Right lung (tissue), 5 donors: ENCODE results near the gene USP43. TPM values are rescaled to one million over a fixed set of nuclear protein-coding genes. Genes with fewer than 3 reads are reported as not detected.
A peak's percentile ranks its signal among the peaks of the same experiment; 100 is the strongest.

Experiments
- DNase-seq, 2 donors: peaks; one replicate each; pipeline ENCODE4 v3.0.0-alpha.2; 2013
- polyA plus RNA-seq, 5 donors: library from polyadenylated mRNA; unstranded; fragments of 120-200 nt; gene quantifications; one replicate each; pipeline versions ENCODE4 v1.2.1 to v1.2.3, GENCODE V29; 2013; ENCODE audit warnings: inconsistent platforms in 1 of 5, low replicate concordance in 1 of 5; ENCODE audit not compliant: insufficient read length in 5 of 5, insufficient read depth in 1 of 5

The USP43 gene
- polyA plus RNA-seq, 5 donors, result 3.0 to 4.7 (median 3.7) TPM

DNA sequence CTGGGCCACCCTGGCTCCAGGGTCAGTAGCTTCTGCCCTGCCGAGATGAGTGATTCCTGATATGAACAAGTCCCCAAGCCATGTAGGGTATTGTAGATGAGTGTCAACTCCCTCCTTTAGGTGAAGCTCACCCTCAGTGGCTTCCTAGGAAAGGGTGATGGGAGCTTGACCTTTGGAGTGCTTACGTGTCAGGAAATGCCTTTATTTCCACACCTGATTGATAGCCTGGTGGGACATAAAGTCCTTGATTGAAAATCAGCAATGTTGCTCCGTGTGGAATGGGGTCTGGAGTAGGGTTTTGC is 58.4 kb downstream of the USP43 start:
- DNase-seq, result no peak

DNA sequence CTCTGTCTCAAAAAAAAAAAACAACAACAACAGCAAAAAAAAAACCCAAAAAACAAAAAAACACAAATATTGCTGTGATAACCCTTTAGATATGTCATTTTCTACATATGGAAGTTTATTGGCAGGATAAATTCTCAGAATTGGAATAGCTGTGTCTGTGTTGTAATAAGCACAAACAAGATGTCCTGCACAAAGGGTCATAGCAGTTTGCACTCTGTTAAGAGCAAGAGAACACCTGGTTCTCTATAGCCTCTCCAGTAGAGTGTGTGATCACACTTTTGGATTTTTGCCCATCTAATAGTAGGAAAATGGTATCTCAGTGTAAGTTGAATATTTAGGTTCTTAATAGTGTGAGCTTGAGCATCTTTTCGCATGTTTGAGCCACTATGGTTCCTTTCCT is 60.4 kb downstream of the USP43 start:
- DNase-seq, result no peak

DNA sequence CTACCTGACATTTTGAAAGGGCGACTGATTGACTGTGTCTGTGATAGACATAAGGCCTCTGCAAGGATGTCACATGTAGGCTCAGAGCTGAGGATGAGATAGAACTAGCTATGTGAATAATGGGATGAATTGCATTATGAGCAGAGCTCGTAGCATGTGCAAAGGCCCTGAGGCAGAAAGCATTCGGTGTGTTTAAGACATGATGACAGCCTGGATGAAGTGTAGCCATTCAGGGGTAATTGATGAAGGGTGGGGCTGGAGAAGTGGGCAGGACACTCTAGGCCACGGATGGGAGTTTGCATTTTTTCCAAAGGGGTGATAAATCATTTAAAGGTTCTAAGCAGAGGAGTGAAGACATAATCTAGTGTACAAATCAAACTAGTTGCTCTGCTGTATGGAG is 62.6 kb downstream of the USP43 start:
- DNase-seq, result no peak

DNA sequence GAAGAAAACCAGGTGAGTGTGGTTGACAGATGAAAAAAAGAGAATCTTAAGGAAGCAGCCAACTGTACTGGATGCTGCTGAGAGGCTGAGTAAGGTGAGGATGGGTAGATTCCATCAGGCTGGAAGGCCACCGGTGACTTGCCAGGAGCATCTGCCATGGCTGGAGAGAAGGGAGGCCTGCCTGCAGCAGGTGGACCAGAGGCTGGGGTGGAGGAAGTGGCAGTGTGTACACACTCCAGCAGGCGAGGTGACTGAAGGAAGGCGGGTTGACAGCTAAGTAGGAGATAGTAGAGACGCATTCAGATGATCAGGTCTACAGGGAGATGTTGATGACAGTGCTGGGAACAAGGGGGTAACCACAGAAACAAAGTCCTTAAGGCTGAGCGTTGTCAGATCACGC is 69.5 kb downstream of the USP43 start:
- DNase-seq, result no peak

DNA sequence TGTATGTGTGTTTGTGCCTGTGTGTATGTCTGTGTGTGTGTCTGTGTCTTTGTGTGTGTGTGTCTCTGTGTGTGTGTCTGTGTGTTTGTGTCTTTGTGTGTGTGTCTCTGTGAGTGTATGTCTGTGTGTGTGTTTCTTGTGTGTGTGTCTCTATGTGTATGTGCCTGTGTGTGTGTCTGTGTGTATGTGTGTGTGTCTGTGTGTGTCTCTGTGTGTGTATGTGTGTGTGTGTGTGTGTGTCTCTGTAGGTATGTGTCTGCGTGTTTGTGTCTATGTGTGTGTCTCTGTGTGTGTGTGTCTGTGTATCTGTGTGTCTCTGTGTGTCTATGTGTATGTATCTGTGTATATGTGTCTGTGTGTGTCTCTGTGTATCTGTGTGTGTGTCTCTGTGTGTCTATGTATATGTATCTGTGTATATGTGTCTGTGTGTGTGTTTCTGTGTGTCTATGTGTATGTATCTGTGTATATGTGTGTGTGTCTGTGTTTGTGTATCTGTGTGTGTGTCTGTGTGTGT is 70.2 kb downstream of the USP43 start:
- no peak for DNase-seq

DNA sequence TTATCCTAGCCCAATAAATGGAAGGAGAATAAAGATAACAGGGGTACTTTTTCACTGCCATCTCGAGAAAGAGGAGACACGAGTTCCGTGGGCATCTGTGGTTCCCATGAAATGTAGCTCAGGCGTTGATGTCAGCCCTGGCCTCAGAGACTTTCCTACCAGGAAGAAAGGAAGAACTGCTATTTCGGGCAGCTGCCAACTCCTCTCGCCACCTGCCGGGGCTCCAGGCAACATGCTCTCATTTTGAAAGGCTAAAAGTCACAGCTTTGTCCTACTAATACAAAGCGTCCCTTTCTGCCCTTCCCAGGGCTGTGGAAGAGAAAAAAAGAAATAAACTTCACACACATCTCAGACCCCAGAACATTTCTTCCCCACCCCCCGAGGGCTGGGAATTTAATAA is 80.3 kb downstream of the USP43 start:
- DNase-seq, result no peak

DNA sequence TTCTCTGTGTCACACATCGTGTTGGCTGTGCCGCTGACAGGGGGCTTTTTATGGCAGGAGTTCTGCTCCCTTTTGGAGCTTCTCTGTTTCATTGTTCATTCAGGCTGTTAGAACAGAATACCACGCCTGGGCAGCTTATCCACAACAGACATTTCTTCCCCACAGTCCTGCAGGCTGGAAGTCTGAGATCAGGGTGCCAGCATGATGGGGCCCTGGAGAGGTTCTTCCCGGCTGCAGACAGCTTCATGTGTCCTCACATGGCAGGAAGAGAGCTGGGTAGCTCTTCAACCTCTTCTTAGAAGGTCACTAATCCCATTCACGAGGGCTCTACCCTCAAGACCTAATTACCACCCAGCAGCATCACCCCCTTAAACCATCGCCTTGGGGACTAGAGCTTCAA is 81.0 kb downstream of the USP43 start:
- no peak for DNase-seq

DNA sequence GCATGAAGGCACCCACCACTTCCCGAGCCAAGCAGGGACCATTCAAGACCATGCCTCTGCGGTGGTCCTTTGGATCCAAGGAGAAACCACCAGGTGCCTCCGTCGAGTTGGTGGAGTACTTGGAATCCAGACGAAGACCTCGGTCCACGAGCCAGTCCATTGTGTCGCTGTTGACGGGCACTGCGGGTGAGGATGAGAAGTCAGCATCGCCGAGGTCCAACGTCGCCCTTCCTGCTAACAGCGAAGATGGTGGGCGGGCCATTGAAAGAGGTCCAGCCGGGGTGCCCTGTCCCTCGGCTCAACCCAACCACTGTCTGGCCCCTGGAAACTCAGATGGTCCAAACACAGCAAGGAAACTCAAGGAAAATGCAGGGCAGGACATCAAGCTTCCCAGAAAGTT is 82.7 kb downstream of the USP43 start:
- DNase-seq, result no peak

DNA sequence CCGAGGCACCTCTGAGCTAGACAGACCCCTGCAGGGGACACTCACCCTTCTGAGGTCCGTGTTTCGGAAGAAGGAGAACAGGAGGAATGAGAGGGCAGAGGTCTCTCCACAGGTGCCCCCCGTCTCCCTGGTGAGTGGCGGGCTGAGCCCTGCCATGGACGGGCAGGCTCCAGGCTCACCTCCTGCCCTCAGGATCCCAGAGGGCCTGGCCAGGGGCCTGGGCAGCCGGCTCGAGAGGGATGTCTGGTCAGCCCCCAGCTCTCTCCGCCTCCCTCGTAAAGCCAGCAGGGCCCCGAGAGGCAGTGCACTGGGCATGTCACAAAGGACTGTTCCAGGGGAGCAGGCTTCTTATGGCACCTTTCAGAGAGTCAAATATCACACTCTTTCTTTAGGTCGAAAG is 83.2 kb downstream of the USP43 start:
- no peak for DNase-seq

DNA sequence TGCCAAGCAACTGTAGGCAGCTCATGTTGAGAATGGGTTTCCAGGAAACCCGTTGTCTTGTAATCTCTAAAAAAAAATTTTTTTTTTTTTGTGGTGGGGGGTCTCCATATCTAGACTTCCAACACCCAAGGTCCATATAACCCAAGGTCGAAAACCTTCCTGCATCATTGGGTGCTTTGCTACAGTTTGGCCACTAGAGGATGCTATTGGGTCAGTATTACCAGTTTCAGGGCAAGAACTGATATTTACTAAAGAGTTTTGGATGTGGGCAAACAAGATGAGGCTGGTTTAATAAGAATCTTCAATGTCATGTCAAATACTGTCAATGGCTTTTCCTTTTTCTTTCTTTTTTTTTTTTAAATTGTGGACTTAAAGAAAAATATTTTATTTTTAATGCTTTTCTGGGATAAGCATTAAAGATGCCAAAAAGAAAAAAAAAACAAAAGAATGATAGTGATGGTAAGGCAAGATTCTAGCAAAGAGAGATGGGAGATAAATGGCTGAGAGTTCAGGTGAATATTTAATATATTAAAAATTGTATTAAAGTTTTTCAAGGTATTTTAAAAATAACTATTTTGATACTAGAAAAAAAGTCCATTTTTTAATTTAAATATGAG is 83.8 kb downstream of the USP43 start:
- DNase-seq, result peak in 1 of 2 donors; percentile 36

DNA sequence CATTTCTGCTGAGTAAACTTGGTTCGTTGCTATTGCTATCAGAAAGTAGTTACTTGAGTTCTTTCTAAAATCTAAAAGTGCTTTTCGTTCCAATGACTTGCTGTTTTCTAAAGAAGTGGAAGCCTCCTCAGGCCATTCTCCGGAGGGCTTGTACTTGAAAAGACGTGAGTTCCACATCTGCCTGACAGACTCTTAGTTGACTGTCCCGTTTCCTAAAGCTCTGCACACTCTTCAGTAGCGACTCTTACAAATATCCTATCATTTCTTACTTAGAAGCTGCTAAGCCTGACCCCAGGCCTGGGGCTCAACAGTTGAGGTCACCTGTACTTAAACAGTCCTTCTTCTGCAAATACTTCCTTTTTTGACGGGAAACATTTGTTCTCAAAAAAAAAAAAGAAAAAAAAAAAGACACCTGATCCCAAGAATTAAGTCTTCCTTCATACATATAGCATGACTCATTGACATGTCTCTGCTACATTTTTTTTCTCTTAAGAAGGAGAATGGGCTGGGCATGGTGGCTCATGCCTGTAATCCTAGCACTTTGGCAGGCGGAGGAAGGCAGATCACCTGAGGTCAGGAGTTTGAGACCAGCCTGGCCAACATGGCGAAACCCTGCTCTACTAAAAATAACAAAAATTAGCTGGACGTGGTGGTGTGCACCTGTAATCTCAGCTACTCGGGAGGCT is 84.6 kb downstream of the USP43 start:
- no peak for DNase-seq

DNA sequence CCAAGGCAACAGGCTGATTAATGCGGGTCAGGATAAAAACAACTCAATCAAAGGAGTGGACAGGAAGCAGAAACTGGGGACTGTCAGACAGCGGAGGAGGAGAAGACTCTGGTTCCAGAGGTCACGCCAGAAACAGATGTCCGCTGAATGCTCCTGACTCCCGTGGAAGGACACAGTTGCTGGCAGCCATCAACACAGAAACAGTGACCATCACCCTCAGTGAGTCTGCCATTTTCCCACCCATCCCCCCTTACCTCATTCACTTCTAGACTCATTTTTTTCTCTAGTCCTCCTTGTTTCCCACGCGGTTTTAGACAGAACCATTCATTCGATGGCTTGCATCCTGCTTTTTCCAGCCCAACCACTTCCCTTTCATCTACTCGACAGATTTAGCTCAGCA is 105.2 kb downstream of the USP43 start:
- no peak for DNase-seq

DNA sequence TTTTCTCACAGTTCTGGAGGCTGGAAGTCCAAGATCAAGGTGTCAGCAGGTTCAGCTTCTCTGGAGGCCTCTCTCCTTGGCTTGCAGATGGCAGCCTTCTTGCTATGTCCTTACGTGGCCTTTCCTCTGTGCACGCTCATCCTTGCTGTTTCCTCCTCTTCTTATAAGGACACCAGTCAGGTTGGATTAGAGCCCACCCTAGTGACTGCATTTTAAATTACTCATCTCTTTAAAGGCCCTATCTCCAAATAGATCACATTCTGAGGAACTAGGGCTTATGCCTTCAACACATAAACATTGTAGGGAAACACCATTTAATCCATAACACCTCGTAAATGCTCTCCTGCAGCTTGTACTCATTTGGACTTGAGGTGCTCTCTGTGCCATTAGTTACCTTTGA is 109.8 kb downstream of the USP43 start:
- no peak for DNase-seq

DNA sequence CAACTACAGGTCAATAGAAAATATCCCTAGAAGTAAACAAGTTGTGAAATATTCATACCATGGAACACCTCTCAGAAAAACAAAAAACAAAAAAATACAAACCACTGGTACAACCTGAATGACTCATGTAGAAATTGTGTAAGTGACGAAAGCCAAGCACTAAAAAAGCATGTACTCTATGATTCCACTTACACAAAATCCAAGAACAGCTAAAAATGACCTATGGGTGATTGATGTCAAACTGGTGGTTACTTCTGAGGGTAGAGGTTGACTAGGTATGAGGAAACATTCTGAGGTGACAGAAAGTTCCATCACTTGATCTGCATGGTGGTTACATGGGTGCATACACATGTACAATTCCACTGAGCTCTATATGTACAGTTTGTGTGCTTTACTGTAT is 114.9 kb downstream of the USP43 start:
- no peak for DNase-seq

DNA sequence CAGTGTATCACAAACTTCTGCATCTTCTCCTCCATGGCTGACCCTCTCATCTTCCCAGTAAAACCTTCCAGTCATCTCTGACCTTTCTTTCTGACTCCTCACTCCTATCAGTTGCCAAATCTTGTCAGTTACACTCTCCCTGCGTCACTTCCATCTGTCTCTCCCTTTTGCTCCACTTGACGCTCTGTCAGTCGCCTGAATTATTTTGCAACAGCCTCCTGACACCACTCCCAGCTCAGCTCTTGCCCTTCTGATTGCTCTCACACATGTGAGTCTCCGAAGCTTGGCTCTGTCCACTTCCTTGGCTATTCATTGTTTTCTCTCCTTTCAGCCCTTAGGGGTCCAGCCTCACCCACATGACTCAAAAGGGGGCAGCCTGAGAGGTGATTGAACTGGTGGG is 118.3 kb downstream of the USP43 start:
- no peak for DNase-seq

DNA sequence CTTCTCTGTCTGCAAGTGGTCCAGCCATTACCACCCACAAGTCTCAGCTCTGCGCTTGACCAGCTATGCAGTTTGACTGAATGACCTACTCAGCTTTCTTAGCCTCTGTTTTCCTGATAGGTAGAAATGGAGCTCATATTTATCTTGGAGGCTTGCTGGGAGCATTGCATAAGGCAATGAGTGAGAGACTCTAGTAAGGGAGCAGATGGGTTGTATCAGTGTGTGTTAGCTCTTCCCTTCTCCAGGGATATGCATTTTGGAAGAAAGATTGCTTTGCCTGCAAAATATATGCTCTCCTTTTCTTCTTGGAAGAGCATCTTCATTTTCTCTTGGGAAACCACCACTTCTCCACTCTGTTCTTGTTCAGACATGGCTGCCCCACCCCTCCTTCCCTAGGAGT is 120.0 kb downstream of the USP43 start:
- DNase-seq, result no peak

DNA sequence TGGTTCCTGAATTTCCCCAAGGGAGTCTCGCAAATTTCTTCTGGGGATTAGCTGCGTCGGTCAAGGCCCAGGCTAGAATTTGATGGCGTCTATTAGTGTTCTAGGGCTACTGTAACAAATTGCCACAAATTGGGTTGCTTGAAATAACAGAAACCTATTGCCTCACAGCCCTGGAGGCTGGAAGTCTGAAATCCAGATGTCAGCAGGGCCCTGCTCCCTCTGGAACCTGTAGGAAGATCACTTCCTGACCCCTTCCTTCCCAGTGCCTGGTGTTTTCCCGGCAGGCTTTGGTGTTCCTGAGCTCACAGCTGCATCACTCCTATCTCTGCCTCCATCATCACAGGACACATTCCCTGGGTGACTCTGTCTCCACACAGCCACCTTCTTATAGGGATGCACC is 121.7 kb downstream of the USP43 start:
- no peak for DNase-seq

DNA sequence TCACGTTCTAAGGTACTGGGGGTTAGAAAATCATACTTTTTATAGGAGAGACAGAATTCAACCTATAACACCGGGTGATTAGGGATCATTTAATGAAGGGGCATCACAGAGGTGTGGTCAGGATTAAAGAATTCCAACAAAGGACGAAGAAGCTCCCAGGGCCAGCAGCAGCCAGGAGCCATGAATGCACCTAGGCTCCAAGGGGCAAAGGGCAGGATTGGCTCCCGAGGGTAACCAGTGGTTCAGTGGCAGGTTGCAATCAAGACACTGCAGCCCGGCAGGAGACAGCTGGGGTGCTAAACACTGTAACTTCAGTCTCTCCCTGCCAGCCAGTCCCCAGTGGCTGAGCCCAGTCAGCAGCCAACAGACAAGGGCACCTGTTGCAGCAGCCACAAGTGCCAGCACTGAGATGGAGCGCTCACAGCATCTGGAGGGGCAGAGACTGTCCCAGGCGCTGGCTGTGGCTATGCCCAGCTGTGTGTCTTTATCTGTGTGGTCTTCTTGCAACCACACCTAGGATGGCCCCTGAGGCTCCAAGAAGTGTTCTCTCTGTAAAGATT is 122.2 kb downstream of the USP43 start:
- no peak for DNase-seq

DNA sequence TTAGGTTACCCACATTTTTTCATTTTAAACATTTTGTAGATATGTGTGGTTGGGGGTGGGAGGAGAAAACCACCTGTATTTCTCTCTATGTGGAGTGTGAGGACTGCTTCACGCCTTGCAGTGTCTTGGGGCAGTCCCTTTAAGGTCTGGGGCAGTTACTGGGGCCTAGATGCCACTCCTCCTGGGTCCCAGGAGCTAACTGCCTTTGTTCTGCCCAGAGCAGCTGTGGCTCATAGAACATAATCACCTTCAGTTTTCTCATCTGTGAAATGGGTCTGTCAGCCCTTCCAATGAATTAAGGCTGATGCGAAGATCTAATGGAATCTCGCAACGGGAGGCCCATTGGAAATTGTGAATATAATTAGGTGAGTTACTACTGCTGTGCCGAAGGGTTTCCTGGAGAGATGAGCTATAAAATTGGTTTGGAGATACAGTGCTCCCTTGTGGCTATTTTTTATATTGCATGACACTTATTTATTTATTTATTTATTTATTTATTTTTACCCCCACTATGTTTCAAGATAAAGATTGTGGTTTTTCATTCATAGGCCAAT is 123.1 kb downstream of the USP43 start:
- DNase-seq, result no peak

DNA sequence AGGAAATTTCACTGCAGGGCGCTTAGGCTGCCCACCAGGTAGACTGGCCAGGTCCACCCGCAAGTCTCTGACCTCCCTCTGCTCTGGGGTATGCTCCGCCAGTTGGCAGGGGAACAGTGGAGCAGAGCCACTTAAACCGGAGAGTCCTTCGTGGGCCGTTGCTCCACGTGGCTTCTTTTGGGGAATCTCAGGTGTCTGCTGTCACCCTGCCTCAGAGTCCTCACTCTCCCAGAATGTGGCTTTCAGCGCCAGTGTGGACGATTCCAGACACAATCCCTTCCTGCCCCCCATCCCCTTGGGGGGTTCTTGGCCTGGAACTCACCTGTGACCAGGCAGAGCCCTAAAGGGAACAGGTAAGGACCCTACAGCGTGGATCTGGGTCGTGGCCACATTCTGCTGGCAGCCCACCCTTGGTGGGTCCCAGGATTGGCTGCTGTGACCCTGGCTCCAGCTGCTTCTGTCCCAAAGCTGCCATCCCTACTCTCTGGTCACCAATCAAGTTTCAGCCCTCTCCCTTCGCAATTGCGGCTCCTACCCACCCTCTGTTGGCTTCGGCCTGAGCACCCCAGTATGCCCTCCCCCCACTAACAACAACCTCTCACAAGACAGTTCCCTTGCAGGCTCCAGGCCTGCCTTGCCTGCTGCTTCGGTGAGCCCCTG is 123.8 kb downstream of the USP43 start:
- DNase-seq, result no peak

DNA sequence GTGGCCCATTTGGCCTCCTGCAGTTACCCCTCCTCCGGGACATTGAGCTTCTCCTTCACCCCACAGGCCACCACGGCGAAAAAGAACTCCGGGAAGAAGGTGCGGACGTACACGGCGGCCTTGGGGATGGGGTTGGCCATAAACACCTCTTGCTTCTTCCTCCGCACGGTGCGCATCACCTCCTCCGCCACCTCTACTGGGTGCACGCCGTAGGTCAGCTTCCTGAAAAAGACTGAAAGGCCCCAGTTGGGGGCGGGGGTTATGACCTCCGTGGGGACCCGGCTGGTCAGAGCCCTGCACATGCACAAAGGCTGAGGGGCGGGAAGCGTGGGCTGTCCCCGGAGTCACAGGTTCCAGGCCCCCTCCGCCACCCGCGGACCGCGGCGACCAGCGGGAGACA is 126.1 kb downstream of the USP43 start:
- DNase-seq, result no peak

DNA sequence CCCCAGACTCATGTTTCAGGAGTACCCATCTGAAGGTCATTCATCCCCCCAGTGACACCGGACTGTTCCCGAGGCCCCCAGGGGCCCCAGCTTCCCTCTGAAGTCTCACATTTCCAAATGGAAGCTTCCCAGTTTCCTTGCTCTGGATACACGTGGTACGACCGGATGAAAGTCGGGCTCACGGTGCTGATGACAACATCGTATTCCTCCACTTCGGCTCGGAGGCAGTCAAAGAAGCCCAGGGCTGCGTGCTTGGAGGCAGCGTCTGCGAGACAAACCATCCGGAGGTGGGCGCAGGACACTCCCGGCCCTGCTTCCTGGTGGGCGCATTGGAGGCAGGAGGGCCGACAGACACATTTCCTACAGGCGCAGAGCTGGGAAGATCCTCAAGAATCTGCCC is 127.3 kb downstream of the USP43 start:
- DNase-seq, result no peak

DNA sequence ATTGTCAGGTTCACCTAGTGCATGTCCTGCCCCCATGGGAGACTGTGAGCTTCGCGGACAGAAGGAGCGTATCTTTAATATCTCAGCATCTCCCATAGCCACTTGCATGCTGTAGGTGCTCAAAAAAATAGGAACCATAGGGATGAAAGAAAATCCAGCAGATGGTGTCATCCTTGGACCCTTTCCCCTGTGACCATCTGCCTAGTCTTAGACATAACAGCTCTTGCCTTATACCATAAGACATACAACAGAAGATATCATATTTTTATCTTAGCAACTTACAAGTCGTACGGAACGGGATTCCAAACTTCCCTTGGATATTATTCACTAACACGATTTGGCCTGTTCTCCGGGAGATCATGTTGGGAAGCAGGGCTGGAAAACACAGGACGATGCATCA is 131.6 kb downstream of the USP43 start:
- DNase-seq, result no peak
